Neural progenitor cell (in vitro differentiated cells): ENCODE results near the gene TM4SF5.

Source experiments
- EZH2 ChIP-seq: fragments of 200-600 bp; sonication (generic); IDR thresholded peaks from 2 replicates; pipeline ENCODE4 v1.6.1; 2017; ENCODE audit warnings: antibody characterized with exemption, mild to moderate bottlenecking, moderate library complexity
- TF ChIP-seq, protein P1 (sequence below): fragments of 200-600 bp; sonication (generic); IDR thresholded peaks from 2 replicates; pipeline ENCODE4 v1.5.1; 2017; ENCODE audit warnings: antibody characterized with exemption, mild to moderate bottlenecking

GRCh38 chr17:4806456-4806776, 34.7 kb downstream of the TM4SF5 start:
- TF ChIP-seq, protein P1, sequence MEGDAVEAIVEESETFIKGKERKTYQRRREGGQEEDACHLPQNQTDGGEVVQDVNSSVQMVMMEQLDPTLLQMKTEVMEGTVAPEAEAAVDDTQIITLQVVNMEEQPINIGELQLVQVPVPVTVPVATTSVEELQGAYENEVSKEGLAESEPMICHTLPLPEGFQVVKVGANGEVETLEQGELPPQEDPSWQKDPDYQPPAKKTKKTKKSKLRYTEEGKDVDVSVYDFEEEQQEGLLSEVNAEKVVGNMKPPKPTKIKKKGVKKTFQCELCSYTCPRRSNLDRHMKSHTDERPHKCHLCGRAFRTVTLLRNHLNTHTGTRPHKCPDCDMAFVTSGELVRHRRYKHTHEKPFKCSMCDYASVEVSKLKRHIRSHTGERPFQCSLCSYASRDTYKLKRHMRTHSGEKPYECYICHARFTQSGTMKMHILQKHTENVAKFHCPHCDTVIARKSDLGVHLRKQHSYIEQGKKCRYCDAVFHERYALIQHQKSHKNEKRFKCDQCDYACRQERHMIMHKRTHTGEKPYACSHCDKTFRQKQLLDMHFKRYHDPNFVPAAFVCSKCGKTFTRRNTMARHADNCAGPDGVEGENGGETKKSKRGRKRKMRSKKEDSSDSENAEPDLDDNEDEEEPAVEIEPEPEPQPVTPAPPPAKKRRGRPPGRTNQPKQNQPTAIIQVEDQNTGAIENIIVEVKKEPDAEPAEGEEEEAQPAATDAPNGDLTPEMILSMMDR = no peak
- TF ChIP-seq EZH2 = no peak
